ENCODE results near the gene P2RY14.

The P2RY14 gene

DNA sequence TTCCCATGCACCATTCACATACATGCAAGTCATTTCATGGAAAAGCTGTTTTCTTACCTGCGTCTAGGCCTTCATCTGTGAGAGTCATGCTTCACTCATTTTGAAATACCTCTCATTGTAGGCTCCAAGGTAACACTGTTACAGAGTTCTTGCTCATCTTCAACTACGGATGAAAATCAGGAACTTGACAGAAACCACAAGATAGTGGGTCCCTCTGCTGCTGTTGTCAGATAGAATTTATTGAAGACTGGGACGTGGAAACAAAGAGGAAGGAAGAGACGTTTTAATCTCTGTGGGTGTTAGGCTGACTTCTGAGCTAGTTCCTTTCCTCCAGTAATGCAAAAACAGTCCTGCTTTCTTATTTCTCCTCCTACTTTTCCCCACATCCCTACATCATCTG is at the start of gene P2RY14:
Gene P2RY14, minus strand, starts transcription at position 313 of the 400 bp plus-strand sequence. CDS start 64,226 bp downstream, outside the sequence.
- no peak for DNase-seq

DNA sequence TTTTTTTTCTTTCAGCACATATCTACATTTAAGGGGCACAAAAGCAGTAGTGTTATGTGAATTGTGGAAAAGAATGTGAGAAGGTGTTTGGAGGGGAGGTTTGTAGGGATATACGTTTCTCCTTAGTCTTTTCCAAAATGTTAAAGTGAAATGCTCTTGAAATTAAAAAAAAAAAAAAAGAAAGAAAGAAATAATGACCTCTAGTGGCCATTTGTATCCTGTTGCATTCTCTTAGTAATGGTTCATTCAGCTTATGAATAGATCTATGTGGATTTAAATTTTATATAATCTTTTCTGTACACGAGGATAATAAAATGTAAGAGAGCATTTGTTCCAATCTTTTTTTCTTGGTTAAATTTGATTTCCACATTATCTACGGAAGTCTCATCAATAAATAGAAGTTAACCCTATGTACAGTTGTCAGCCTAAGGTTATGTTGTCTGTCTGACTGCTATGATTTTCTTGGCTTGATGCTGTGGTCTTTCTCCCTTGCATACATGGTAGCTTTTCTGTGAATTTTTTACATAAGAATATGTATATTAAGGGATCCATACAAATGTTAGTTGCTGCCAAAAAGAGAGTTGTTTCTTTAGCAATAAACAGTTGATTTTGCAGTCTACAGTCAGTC is 49.3 kb upstream of the P2RY14 start:
- DNase-seq = no peak

DNA sequence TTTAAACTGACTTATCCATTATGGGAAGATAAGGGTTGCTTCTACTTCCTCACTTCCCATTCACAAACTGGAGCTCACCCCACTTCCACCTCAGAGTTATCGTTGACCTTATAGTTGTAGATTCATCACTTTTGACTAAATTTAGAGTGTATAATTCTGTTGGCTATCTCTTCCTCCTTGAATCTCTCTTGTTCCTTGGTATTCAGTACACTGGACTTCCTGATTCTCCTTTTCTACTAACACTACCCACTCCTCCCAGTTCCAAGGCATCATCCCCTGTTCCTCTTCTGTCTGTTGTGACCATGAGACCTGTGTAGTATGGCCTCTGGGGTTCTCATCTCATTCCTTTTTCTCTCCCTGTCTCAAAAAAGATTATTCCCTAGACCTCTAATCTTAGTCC is 44.2 kb upstream of the P2RY14 start:
- no peak for DNase-seq

DNA sequence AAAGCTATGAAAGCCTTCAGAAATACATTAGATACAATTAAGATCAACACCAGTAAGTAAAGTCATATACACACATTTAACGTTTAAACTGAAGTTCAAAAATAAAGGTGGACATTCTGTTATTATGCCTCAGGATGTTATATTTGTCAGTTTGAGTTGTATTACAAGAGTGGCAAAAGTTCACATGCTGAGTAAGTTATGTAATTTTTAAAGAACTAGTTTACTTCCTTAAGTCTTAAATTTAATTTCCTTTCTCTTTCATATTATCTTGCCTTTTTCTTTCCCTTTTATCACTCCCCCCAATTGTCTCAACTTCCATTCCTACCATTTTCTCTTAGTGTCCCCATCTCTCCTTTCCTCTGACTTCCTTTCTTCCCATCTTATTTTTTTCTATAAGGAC is 43.2 kb upstream of the P2RY14 start:
- DNase-seq = no peak

DNA sequence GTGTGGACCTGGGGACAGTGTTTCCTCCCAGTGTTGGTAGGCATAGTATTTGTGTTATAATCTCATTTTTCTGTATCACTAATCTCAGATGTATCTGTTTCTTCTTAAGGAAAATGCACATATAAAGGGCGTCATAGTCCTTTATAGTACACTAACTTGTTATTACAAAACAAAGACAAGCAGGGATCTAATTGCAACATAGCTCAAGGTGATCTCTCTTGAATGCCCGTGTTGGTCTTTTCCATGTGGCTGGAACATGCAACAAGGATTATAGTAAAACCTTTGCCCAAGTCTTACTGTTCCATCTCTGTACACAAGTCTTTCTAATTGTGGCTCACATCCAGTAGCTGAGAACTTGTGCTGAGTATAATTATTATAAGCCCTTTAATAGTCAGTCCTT is 41.8 kb upstream of the P2RY14 start:
- no peak for DNase-seq

DNA sequence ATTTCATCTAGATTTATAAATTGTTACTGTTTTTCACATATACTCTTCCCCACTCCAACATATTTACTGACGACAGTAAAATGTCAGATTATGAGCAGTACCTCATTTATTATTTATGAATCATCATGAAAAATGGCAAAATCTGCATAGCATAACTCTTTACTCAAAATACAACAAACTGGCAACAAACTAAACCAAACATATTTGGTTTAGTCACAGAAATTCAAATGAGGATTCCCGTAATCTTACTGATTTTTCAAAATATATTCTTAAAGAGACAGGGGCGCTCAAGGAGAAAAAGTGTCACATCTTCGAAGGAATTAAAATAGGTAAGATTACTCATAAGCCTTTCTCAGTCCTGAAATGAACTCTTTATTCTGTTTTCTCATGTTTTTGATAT is 41.3 kb upstream of the P2RY14 start:
- DNase-seq = no peak

DNA sequence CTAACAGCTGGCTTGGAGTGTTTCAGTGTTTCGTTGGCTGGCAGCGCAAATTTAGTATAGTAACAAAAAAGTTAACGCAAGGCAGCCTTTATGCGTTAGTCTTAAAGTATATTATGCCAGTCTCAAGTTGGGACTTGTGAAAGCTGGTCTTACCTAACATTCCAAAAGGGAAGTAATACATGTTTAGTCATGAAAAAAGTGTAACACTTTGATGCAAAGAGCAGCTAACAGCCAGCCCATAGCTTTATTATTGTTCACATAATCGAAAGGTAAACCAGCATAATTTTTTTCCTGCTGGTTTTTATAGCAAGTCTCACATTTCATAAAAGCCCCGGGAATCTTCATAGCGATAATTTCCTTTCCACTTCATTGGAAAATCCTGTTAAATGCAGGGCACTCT is 40.6 kb upstream of the P2RY14 start:
- DNase-seq = no peak

DNA sequence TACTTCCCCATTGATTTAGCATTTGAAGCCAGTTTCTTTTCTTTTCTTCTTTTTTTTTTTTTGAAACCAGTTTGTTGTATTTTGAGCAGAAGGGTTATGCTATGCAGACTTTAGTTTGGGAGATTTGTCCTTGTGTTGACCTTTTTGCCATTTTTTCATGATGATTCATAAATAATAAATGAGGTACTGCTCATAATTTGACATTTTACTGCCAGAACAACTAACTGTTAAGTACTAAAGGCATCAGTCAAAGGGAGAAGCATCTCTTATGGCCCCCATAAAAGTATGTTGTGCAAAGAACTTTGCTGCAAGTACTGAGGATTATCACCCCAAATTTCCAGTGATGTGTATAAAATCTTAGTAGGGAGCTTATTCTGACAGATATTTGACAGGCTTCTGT is 40.0 kb upstream of the P2RY14 start:
- no peak for DNase-seq

DNA sequence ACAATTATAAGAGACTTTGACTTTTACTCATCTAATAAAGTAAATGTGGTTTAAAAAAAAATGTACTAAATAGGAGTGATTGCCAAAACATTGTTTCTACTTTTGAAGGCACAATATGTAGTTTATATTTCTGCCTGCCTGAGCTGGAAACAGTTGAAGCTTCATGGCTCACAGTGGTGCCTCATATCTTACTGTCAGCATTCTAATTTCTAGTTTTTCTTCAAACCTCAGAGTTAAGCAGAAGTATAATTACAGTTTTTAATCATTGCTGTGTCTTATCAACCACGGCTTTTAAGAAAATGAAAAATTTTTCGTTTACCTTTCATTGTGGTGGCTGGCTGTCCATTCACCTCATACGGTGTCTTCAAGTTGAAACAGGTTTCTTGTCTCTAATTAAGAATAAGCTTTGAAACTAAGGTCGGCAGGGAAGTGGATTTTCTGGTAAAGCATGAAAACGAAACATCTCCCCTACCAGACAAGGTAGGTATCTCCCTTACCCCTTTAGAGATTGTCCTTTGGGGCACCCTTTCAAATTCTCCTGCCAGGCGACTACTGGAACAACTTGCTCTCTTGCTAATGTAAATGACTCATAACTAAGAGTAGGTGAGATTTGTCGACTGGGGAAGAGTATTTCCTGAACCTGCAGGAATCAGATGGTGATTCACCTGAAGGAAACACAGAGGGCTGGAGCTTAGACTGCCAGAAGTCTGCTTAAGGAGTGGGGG is 38.1 kb upstream of the P2RY14 start, which contains the start of gene GPR87:
Gene GPR87, minus strand, starts transcription at position 554 of the 725 bp plus-strand sequence. CDS start 16,720 bp downstream, outside the sequence.
- DNase-seq = no peak

DNA sequence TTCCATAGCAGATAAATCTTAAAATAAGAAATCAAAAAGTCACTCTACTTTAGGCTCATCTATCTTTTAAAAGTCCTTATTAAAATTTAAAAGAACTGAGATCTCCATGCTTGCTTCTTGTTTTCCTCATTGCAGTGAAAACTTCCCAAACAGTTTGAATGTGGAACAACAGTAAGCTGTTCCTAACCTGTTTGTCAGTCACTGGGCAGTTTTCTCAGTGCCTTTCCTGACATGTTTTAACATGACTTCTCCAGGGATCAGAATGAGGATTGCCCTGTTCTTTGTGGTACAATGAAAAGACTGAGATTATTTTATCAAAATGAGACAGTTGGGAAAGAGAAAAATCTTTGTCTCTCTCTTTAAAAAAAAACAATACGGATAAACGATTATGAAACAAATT is 37.5 kb upstream of the P2RY14 start:
- no peak for DNase-seq

DNA sequence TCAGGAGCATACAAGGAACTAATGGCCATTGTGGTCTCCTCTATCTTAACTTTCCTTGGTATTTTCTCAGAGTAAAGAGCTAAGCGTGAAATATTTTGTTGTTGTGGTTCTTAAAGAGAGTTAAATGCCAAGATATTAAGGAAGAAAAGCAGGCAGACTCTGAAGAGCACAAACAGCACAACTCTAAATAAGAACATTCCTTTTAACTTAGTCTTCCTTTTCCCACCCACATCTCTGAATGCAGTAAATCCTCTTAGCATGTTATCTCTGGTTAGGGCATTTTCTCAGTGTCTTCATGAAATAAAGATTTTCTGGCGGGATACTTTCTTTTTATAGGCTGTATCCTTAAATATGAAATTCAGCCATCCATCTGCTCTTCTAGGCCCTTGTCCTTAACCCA is 36.8 kb upstream of the P2RY14 start:
- no peak for DNase-seq

DNA sequence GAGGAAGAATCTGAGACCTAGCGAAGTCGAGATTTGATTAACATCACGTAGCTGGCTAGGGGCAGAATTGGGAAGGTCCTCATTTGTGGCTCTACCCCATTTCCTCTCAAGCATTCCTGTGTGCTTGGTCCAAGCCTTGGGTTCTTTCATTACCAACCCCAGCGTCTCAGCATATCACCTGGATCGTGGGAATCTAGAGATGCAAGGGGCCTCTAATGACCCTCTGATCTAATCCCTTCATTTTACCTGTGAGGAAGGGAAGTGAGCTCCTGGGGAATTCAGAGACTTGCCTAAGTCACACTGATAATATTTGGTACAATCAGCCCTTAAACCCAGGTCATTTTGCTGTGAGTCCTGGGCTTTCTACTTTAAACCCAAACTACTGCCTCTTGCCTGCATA is 36.3 kb upstream of the P2RY14 start:
- no peak for DNase-seq

DNA sequence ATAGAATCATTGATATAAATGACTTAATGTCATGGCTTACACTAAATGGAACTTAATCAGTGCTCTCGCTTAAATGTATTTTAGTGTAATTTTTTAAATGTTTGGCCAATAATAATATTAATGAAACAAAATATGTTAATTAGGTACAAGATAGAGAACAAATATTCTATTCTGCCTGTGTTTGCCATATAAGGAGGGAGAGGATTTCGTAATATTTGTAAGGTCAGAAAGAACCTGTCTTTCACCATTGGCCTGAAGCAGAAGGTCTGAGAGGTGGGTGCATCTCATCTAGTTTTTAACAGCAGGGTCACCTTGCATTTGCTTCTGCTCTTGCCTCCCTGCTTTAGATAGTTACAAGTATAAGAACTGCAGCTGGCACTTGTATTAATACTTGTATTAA is 35.8 kb upstream of the P2RY14 start:
- DNase-seq = no peak

DNA sequence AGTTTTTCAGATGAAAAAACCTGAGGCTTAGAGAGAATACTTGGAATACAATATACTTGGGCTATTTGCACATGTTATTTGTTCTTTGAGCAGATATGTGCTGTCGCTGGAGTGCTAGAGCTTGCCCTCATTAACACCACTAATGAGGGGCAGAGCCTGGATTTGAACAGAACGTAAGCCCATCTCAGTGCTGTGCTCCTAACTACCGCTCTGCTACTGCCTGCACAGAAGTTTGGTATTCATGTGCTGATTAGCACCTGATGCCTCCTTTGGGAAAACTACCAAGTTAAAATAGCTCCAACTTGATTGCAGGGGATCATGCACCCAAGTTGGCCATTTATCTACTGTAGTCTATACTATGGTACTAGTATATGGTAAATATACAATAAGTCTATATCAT is 34.6 kb upstream of the P2RY14 start:
- DNase-seq = no peak

DNA sequence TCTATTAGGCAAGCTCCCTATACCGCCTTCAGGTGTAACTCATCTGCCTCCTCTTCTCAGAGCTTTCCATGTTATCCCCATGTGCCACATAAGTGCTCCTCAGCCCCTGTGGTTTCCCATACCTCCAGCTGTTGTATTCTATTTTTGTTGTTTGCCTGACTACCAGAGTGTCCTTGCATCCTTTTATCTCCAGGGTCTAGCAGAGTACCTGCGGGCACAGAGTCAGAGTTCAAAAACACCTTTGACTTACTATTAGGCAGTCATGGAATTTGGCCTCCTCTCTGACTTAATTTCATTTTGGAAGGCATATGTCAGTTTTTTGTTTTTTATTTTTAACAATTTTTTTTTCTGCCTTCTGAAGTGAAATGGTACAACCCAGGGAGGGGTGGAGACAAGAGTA is 31.2 kb upstream of the P2RY14 start:
- no peak for DNase-seq

DNA sequence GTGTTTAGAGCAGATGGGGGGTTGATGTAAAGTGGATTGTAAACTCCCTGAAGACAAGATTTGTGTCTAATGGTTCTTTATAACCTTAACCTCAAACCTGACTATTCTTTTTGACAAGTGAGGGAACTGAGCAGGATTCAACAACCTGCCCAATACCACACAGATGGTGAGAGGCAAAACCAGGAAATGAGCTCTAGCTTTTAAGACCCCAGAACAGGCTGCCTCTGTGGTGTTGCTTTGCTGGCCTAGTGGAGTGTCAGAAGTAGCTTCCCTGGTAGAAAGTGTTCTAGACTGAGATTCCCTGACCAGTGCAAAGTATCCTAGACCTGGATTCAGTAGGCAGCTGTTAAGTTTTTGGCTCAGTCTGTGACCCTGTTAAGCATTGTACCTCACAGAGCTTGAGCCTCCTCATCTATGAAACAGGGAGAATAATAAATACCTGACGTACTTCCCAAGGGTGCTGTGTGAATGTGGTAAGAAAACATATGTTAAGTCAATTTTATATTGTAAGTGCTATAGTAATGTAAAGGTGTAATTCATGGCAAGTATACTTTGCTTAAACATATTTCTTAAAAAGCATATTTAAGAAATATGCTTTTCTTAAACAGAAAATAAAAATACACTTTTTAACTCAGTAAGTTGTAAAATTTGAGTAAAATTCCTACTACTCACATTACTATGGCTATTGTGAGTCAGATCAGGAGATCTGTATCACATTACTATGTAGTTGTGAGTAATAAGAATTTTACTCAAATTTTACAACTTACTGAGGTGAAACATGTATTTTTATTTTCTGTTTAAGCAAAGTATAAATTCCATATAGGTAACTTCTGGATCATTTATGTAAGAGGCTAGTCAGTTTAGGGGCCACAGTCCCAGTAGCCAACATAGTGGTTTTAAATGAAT is 29.5 kb upstream of the P2RY14 start:
- DNase-seq = no peak

DNA sequence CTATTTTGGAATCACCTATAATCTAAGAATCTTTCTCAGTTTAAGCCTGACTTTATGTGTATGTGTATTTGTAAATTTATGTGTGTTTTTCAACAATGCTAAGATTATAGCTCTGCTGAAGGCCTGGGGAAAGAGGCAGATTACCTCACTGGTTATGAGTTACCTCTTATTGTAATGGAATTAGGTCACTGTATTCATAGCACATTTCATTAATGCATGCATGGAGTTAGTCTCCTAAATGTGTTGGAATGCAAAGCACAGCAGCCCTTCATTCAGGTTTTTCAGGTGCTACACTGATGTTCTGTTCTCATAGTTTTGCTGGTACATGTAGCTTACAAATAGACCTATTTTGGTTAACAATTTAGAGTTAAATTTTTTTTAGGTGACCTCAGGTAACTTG is 28.8 kb upstream of the P2RY14 start:
- DNase-seq = no peak

DNA sequence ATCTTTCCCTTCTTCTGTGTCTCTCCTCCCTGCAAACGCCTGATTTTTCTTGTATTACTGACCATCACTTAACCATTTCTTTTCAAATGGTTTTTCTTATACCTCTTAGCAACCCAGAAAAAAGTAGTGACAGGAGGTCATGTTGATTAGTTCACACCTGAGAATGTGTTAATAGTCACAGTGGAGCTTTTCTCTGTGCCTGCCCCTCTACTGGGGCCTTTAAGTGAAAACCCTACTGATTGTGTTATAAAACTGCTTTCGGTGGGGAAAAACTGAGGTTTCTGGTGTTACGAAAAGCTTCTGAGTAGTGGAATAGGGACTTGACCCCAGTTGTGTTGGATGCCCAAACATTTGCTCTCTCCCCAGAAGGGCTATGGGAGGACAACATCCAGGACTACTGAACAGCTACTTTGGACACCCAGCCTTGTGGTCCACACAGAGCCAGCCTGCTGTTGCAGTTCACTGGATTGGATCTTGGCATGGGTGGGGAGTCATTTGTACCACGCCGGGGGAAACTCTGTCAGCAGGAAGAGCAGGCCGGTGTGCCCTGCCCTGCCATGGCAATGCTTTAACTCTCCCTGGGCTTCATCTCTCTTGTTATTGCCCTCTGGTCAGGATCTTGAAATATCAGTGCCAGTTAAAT is 27.9 kb upstream of the P2RY14 start:
- no peak for DNase-seq

DNA sequence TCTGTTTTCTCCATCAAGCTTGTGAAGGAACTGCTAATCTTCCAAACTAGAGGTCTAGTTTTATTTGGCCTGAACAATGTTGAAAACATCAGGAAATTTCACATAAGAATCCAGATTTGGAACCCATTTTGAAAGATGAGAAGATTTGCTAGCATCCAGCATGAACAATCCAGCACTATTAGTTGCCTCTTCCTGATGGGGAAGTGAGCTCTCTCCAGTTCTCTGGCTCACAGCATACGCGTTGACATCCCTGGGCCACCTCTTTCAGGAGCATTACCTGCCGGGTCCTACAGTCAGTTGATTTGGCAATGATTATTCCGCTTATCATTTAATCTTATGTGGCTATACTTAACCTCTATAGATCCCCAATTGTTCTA is 27.4 kb upstream of the P2RY14 start:
- no peak for DNase-seq

DNA sequence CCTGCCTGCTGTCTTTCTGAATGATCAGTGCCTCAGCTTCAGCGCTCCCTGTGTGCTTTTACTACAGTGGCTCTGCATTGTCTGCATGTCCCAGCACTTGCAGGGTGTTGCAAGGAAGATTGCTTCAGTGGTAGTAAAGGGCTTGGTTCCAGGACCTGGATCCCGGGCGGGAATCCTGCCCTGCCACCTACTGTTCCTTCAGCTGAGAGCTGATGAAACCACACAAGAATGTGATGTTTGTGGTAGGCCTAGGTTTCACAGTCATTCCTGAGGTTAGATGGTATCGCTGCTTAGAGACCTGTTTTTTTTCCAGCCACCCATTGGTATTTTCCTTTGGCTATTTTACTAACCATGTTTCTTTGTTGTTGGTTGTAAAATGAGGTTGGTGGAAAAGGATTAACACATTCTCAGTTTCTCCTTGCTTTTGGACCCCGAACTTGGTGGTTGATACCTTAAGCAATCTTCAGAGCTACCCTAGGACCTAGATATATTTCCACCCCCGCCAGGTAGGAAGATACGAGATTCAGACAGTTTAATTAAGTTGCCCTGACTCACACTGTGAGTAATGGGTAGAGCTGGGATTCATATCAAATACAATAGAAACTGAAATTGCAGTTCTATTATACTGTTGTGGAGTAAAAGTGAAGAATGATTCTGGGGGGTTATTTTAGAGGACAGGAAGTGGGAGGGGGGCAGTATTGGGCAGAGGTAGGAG is 26.9 kb upstream of the P2RY14 start:
- DNase-seq = no peak

DNA sequence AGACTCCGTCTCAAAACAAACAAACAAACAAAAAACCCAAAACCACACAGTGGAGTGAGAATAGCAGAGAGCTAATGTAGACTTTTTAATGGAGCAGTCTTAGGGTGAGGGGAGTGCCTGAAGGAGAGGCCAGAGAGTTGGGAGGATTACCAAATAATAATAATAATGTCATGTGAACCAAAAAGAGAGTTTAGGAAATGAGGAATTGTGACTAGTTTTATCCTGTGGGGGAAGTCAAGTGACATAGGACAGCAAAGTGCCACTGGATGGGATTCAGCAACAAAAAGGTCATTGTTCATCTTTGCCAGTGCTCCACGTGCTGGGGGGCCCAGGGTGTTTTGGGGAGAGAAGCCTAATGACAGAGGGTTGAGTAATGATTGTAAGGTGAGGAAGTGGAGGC is 25.4 kb upstream of the P2RY14 start:
- no peak for DNase-seq

DNA sequence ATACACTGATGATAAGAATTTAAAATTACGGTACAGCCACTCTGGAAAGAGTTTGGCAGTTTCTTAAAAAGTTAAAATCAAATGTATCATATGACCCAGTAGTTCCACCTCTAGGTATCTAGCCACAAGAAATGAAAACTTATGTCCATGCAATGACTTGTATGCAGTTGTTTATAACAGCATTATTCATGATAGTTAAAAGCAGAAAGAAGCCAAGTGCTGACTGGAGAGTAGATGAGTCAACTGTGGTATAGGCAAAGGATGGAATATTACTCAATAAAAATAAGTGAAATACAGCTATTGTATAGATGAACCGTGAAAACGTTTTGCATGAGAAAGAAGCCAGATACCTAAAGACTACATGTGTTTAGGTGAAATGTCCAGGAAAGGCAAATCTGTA is 23.4 kb upstream of the P2RY14 start:
- no peak for DNase-seq

DNA sequence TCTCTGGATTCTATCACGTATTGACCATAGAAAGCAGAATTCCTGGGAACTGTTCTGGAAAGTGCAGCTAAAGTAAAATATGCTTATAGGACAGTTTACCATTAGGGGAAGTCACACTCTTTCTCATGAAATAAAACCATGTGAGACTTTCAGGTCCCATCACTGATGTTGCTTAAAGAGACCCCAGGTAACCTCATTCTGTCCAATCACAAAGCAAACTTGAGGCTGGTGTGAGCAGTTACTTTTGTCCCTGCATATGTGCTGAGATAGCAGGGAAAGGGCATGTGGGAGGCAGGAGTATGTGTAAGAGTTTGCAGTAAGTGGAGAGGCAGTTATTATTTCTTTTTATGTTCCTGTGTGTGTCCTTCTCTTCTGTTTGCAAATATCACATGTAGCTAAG is 22.2 kb upstream of the P2RY14 start:
- DNase-seq = no peak
